A673 (cell line): ENCODE measurements around the gene BARX2. TPM values are rescaled to one million over a fixed set of nuclear protein-coding genes. Genes with fewer than 3 reads are reported as not detected.

ENCODE experiments used
- BruUV-seq: library from RNA; stranded (reverse); fragments of 400-500 nt; replicated peaks from 2 replicates; lab custom pipeline; 2021; lab: Mats Ljungman, UMichigan
- CTCF ChIA-PET: fragments of 300-600 bp; sonication (Branson Sonifier 250); formaldehyde crosslinking; loops from one replicate; lab custom pipeline; 2022; ENCODE audit warnings: antibody characterized with exemption; lab: Charles Lee
- POLR2A ChIA-PET: fragments of 300-600 bp; sonication (Branson Sonifier 250); formaldehyde crosslinking; loops from one replicate; lab custom pipeline; 2022; ENCODE audit warnings: antibody characterized with exemption; ENCODE audit not compliant: low non-redundant PET; lab: Charles Lee
- DNase-seq: peaks from one replicate; pipeline ENCODE4 v3.0.0-alpha.2; 2015; ENCODE audit warnings: low spot score
- H3K27ac ChIP-seq: fragments of 200-600 bp; sonication (generic); 2 replicates; pipeline ENCODE4 v1.5.1; 2016; ENCODE audit warnings: mixed run types, low read depth, mild to moderate bottlenecking, mixed read lengths, antibody characterized with exemption, low read length; ENCODE audit not compliant: poor library complexity, severe bottlenecking
- H3K27me3 ChIP-seq: fragments of 200-600 bp; sonication (generic); replicated peaks from 2 replicates; pipeline ENCODE4 v1.6.1; 2017; ENCODE audit warnings: mixed run types, low read depth, mild to moderate bottlenecking, mixed read lengths, antibody characterized with exemption, low read length; ENCODE audit not compliant: insufficient read depth, poor library complexity
- H3K36me3 ChIP-seq: fragments of 200-600 bp; sonication (generic); 2 replicates; pipeline ENCODE4 v1.6.1; 2016; ENCODE audit warnings: mixed run types, mild to moderate bottlenecking, mixed read lengths, antibody characterized with exemption, low read length; ENCODE audit not compliant: insufficient read depth, poor library complexity, severe bottlenecking
- H3K4me1 ChIP-seq: fragments of 200-600 bp; sonication (generic); 2 replicates; pipeline ENCODE4 v1.6.1; 2017; ENCODE audit warnings: mixed run types, mild to moderate bottlenecking, mixed read lengths, antibody characterized with exemption, low read length; ENCODE audit not compliant: insufficient read depth, poor library complexity, severe bottlenecking
- H3K4me3 ChIP-seq: fragments of 200-600 bp; sonication (generic); 2 replicates; pipeline ENCODE4 v1.5.1; 2016; ENCODE audit warnings: low read depth, mixed run types, mild to moderate bottlenecking, mixed read lengths, low read length; ENCODE audit not compliant: poor library complexity, severe bottlenecking
- H3K9me3 ChIP-seq: fragments of 200-600 bp; sonication (generic); 2 replicates; pipeline ENCODE4 v1.6.1; 2016; ENCODE audit warnings: mixed run types, low read depth, mild to moderate bottlenecking, mixed read lengths, antibody characterized with exemption, low read length; ENCODE audit not compliant: poor library complexity, severe bottlenecking
- CTCF ChIP-seq: fragments of 300-800, 200-600 bp; sonication (generic); conservative IDR thresholded peaks from 2 replicates; pipeline ENCODE4 v1.5.1; 2017; ENCODE audit warnings: low read depth, mild to moderate bottlenecking, antibody characterized with exemption, low read length, moderate library complexity, mixed read lengths
- EZH2 ChIP-seq: fragments of 200-600 bp; sonication (generic); IDR thresholded peaks from 2 replicates; pipeline ENCODE4 v1.6.1; 2017; ENCODE audit warnings: borderline replicate concordance, low read depth, mild to moderate bottlenecking, mixed read lengths, antibody characterized with exemption, low read length; ENCODE audit not compliant: poor library complexity, severe bottlenecking
- intact Hi-C: fragments of 100-400 bp; cut with micrococcal nuclease; formaldehyde crosslinking; loops from one replicate; pipeline ENCODE4 v1.10.0; 2022; ENCODE audit not compliant: unreplicated experiment
- total RNA-seq: library from RNA; stranded (reverse); gene quantifications from 2 replicates; pipeline ENCODE4 v1.2.3, GENCODE V29; 2021

BARX2 gene
- total RNA-seq, 1 experiment from 2014 or later, result 36.4 TPM

GRCh38 chr11:129435499-129436245, 60.0 kb downstream of the BARX2 start:
- POLR2A ChIA-PET, result interaction anchor here (0.7 kb wide), 1 partner anchor 38 kb away, joined by 3 read pairs; no protein-coding TSS in a partner anchor
- Histone ChIP-seq H3K27ac (no peak overlapping the region), H3K4me3 (no peak overlapping the region), H3K36me3 (peaks cover 15% of the 10 kb centered on the region), H3K4me1 (peaks cover 12% of the 10 kb centered on the region), H3K9me3 (peaks cover 14% of the 10 kb centered on the region), H3K27me3 (no peaks in the 10 kb centered on the region)
- BruUV-seq, result no TSS peak
- TF ChIP-seq CTCF (no peak), EZH2 (no peak)
- CTCF ChIA-PET, result no interaction called here
- intact Hi-C loops, result no loop called here
- DNase-seq, result no peak

GRCh38 chr11:129436573-129436972, 60.9 kb downstream of the BARX2 start:
- intact Hi-C loops, result no loop called here
- no peak overlapping the region for H3K27ac ChIP-seq
- TF ChIP-seq EZH2 (no peak), CTCF (no peak)
- DNase-seq, result no peak
- no peaks in the 10 kb centered on the region for H3K27me3 ChIP-seq
- ChIA-PET CTCF (no interaction called here), POLR2A (interaction anchor here (0.7 kb wide), 1 partner anchor 39 kb away, joined by 3 read pairs; no protein-coding TSS in a partner anchor)
- peaks cover 12% of the 10 kb centered on the region for H3K4me1 ChIP-seq
- H3K4me3 ChIP-seq, result no peak overlapping the region
- BruUV-seq, result no TSS peak
- peaks cover 22% of the 10 kb centered on the region for H3K36me3 ChIP-seq
- H3K9me3 ChIP-seq, result peaks cover 5% of the 10 kb centered on the region

- ChIA-PET POLR2A (no interaction called here), CTCF (no interaction called here)
- no peak overlapping the region for H3K4me3 ChIP-seq
- no peak for DNase-seq
- H3K27ac ChIP-seq, result no peak overlapping the region
- BruUV-seq, result no TSS peak
- intact Hi-C loops, result no loop called here
- TF ChIP-seq CTCF, result no peak
- TF ChIP-seq EZH2, result no peak
- no peaks in the 10 kb centered on the region for H3K9me3 ChIP-seq
- peaks cover 4% of the 10 kb centered on the region for H3K4me1 ChIP-seq
- no peaks in the 10 kb centered on the region for H3K27me3 ChIP-seq
- peaks cover 32% of the 10 kb centered on the region for H3K36me3 ChIP-seq
Measured at GRCh38 chr11:129440028-129440713, 64.5 kb downstream of the BARX2 start.
